ENCODE data around the gene RAB43. TPM values are rescaled to one million over a fixed set of nuclear protein-coding genes. Genes with fewer than 3 reads are reported as not detected.

The RAB43 gene
- total RNA-seq, 4 donors from 2014 or later = 12.8 to 18.5 (median 16.3) TPM

- no peak for TF ChIP-seq CTCF (IDR thresholded peaks at IDR 0.05)
- no peak for DNase-seq (ENCODE audit: low spot score)
- no peak for ATAC-seq (ENCODE audit: low FRiP score)
Observed at GRCh38 chr3:129050556-129051295, 70.9 kb downstream of the RAB43 start.

- DNase-seq (ENCODE audit: low spot score) = no peak
- ATAC-seq (ENCODE audit: low FRiP score) = no peak
- no peak for TF ChIP-seq CTCF (IDR thresholded peaks at IDR 0.05)
Observed at GRCh38 chr3:129047553-129047839, 74.1 kb downstream of the RAB43 start.

- DNase-seq (ENCODE audit: low spot score) (no peak), ATAC-seq (ENCODE audit: low FRiP score) (no peak)
- no peak for TF ChIP-seq CTCF (IDR thresholded peaks at IDR 0.05)
Observed at GRCh38 chr3:129046732-129047552, 74.7 kb downstream of the RAB43 start.

- DNase-seq (ENCODE audit: low spot score) (no peak), ATAC-seq (ENCODE audit: low FRiP score) (peak; percentile 7)
- no peak for TF ChIP-seq CTCF (IDR thresholded peaks at IDR 0.05)
Observed at GRCh38 chr3:129046037-129046731, 75.4 kb downstream of the RAB43 start.

- DNase-seq (ENCODE audit: low spot score) = no peak
- no peak for TF ChIP-seq CTCF (IDR thresholded peaks at IDR 0.05)
- peak; percentile 39 for ATAC-seq (ENCODE audit: low FRiP score)
Observed at GRCh38 chr3:129045675-129046036, 75.9 kb downstream of the RAB43 start.

- no peak for TF ChIP-seq CTCF (IDR thresholded peaks at IDR 0.05)
- ATAC-seq (ENCODE audit: low FRiP score) (no peak), DNase-seq (ENCODE audit: low spot score) (no peak)
Observed at GRCh38 chr3:129040579-129041300, 80.9 kb downstream of the RAB43 start.
